Esophagus muscularis mucosa (tissue), 4 donors: ENCODE measurements around the gene CASP14. TPM values are rescaled to one million over a fixed set of nuclear protein-coding genes. Genes with fewer than 3 reads are reported as not detected.

Source experiments
- DNase-seq: peaks from one replicate; pipeline ENCODE4 v3.0.0-alpha.2; 2017; ENCODE audit errors: extremely low spot score
- H3K27ac ChIP-seq, 4 donors: fragments of 200-600 bp; sonication (generic); replicated peaks in 1 of 4; 1 replicate in 3 of 4; 2 replicates in 1 of 4; pipeline ENCODE4 v1.5.1; 2016 to 2019; ENCODE audit warnings: mild to moderate bottlenecking in 1 of 4
- H3K27me3 ChIP-seq, 4 donors: fragments of 200-600 bp; sonication (generic); one replicate each; pipeline versions ENCODE4 v1.5.1 to v1.6.0; 2016 to 2019
- H3K36me3 ChIP-seq, 4 donors: fragments of 200-600 bp; sonication (generic); one replicate each; pipeline ENCODE4 v1.5.1; 2016 to 2019
- H3K4me1 ChIP-seq, 4 donors: fragments of 200-600 bp; sonication (generic); one replicate each; pipeline ENCODE4 v1.5.1; 2016 to 2019
- H3K4me3 ChIP-seq, 4 donors: fragments of 200-600 bp; sonication (generic); 1 replicate in 2 of 4; 2 replicates in 2 of 4; pipeline ENCODE4 v1.5.1; 2016 to 2019; ENCODE audit warnings: mild to moderate bottlenecking in 4 of 4, moderate library complexity in 1 of 4
- H3K9me3 ChIP-seq, 4 donors: fragments of 200-600 bp; sonication (generic); 1 replicate in 3 of 4; 2 replicates in 1 of 4; pipeline ENCODE4 v1.5.1; 2016 to 2019
- CTCF ChIP-seq, 3 experiments: fragments of 200-600 bp in 2 of 3; fragments of 450-650 bp in 1 of 3; sonication (generic) in 2 of 3; IDR thresholded peaks; one replicate each; pipeline ENCODE4 v1.5.1; 2017 to 2019; ENCODE audit warnings: antibody characterized with exemption in 3 of 3, mild to moderate bottlenecking in 2 of 3, moderate library complexity in 1 of 3
- EP300 ChIP-seq: sonication (generic); formaldehyde crosslinking; IDR thresholded peaks from one replicate; pipeline ENCODE4 v1.6.1; 2017; ENCODE audit warnings: antibody characterized with exemption
- POLR2A ChIP-seq: fragments of 450-650 bp; IDR thresholded peaks from one replicate; pipeline ENCODE4 v1.6.1; 2017; ENCODE audit warnings: antibody characterized with exemption, moderate library complexity, mild to moderate bottlenecking, low read depth
- POLR2AphosphoS5 ChIP-seq, 2 donors: sonication (generic); formaldehyde crosslinking; IDR thresholded peaks; one replicate each; pipeline ENCODE4 v1.6.1; 2017; ENCODE audit warnings: antibody characterized with exemption in 2 of 2
- WGBS: methylation state at CpG from one replicate; pipeline ENCODE4 v1.1.5; 2018; 5-methylcytosine and 5-hydroxymethylcytosine counted together
- intact Hi-C: fragments of 100-400 bp; cut with DNase I; formaldehyde crosslinking; loops from one replicate; pipeline ENCODE4 v1.15.1; 2023
- total RNA-seq, 4 donors: library from RNA; depleted of rRNA; stranded (reverse); fragments of >200 nt; gene quantifications; one replicate each; pipeline versions ENCODE4 v1.1.0 to v1.2.1, GENCODE V29; 2016

CASP14 gene, protein sequence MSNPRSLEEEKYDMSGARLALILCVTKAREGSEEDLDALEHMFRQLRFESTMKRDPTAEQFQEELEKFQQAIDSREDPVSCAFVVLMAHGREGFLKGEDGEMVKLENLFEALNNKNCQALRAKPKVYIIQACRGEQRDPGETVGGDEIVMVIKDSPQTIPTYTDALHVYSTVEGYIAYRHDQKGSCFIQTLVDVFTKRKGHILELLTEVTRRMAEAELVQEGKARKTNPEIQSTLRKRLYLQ
- not detected for total RNA-seq

DNA sequence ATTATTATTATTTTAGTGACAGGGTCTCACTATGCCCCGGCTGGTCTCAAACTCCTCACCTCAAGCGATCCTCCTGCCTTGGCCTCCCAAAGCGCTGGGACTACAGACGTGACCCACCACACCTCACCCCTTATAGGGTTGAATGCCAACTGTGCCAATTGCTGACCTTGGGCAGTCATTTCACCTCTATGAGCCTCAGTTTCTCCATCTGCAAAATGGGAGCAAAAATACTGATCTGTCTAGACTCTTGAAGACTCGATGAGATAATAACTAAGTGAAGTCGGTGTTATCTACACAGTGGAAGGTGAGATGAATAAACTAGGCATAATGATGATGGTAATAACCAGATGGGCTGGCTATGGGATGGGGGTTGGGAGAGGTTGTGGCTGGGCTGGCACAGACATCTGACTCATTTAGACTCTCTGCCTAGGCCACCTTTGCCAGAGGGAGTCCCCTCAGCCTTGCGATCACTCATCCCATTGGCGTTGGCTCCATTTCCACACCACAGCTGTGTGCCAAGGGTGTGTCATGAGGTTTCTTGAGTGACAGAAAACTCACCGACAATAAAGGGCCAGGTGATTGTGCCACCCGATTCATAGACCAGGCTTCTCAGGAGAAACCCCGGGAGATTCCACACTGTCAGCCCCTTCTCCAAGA is at the start of gene CASP14:
CASP14 (plus strand) TSS at position 596 of the 657 bp plus-strand sequence. CDS start 2,772 bp downstream, outside the sequence.
- 91% methylated on average over 11 of the region's 11 CpGs for WGBS
- Histone ChIP-seq H3K27ac (no peak within 1 kb of the TSS), H3K4me1 (no peaks in the 10 kb centered on the region), H3K4me3 (no peak within 1 kb of the TSS), H3K9me3 (peaks cover 0 to 4% (median 0%) of the 10 kb centered on the region in 4 donors), H3K27me3 (peaks cover 0 to 47% (median 0%) of the 10 kb centered on the region in 4 donors), H3K36me3 (no peaks in the 10 kb centered on the region)
- intact Hi-C loops: no loop called here
- no peak for TF ChIP-seq POLR2AphosphoS5 (IDR thresholded peaks at IDR 0.05)
- no peak for TF ChIP-seq CTCF (IDR thresholded peaks at IDR 0.05)
- no peak for TF ChIP-seq EP300
- TF ChIP-seq POLR2A: no peak
- no peak for DNase-seq

- Histone ChIP-seq H3K27ac (no peak overlapping the region), H3K27me3 (peaks cover 0 to 65% (median 8%) of the 10 kb centered on the region in 4 donors), H3K4me3 (no peak overlapping the region), H3K4me1 (peaks cover 0 to 6% (median 0%) of the 10 kb centered on the region in 4 donors), H3K36me3 (no peaks in the 10 kb centered on the region), H3K9me3 (no peaks in the 10 kb centered on the region)
- DNase-seq: no peak
- no peak for TF ChIP-seq POLR2AphosphoS5 (IDR thresholded peaks at IDR 0.05)
- TF ChIP-seq EP300: no peak
- no peak for TF ChIP-seq POLR2A
- TF ChIP-seq CTCF (IDR thresholded peaks at IDR 0.05): no peak
- intact Hi-C loops: no loop called here
Observed at GRCh38 chr19:15008308-15008707, 41.0 kb upstream of the CASP14 start.

DNA sequence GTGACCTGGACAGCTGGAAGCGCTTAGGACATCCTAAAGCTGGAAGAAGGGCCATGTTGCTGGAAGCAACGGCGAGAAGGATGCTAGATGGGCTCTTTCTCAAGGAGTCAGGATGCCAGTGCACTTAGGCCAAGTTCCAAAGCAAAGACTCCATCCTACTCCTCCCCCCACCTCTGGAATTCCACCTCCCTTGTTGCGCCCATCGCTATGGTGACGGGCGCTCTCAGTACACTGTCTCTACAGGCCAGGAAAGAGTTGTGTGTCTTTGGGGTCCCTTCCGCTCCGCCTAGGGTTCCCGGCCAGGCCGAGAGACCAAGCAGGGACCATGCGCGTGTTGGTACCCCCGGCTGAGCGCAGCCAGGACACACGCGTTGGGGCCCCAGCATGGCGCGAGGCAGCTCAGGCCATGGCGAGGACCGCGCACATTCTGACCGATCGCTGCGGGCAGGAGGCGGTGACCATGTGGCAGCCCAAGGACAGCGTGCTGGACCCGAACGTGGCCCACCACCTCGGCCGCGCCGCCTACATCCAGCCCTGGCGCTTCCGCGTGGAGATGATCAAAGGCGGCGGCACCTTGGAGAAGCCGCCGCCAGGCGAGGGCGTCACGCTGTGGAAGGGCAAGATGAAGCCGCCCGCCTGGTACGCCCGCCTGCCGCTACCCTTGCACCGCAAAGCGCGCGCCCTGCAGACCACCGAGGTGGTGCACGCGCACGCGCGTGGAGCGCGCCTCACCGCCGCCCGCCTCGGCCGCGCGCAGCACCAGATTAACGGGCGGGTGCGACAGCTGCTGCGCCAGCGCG is 38.6 kb upstream of the CASP14 start:
- H3K4me3 ChIP-seq: no peak overlapping the region
- H3K36me3 ChIP-seq: no peaks in the 10 kb centered on the region
- DNase-seq: no peak
- H3K9me3 ChIP-seq: no peaks in the 10 kb centered on the region
- 8% methylated on average over 27 of the region's 73 CpGs for WGBS
- intact Hi-C loops: no loop called here
- TF ChIP-seq EP300: no peak
- TF ChIP-seq POLR2AphosphoS5 (IDR thresholded peaks at IDR 0.05): no peak
- no peak for TF ChIP-seq POLR2A
- TF ChIP-seq CTCF (IDR thresholded peaks at IDR 0.05): no peak
- peaks cover 0 to 6% (median 0%) of the 10 kb centered on the region in 4 donors for H3K4me1 ChIP-seq
- no peak overlapping the region for H3K27ac ChIP-seq
- H3K27me3 ChIP-seq: peaks cover 0 to 83% (median 8%) of the 10 kb centered on the region in 4 donors

DNA sequence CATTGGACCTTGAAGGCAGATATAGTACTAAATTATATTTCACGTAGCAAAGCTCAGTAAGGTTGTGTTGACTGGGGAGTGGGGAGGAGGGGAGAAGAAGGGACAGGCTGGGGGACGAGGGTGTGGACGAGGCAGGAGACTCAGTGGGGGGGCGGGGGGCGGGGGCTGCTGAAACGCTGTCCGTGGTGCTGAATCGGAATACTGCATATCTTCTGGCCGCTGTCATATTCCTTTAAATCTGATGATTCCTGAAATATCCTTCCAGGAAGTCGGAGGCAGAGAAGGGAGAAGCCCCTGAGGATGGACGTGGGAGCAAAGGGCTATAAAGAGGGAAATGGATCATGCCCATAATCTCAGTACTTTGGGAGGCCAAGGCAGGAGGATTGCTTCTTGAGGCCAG is 34.7 kb upstream of the CASP14 start:
- H3K27me3 ChIP-seq: peaks cover 0 to 85% (median 8%) of the 10 kb centered on the region in 4 donors
- no peak overlapping the region for H3K4me3 ChIP-seq
- no peak overlapping the region for H3K27ac ChIP-seq
- H3K9me3 ChIP-seq: no peaks in the 10 kb centered on the region
- 10% methylated on average over 11 of the region's 11 CpGs for WGBS
- DNase-seq: no peak
- H3K4me1 ChIP-seq: peaks cover 0 to 6% (median 0%) of the 10 kb centered on the region in 4 donors
- intact Hi-C loops: no loop called here
- TF ChIP-seq POLR2AphosphoS5 (IDR thresholded peaks at IDR 0.05): no peak
- no peak for TF ChIP-seq EP300
- TF ChIP-seq POLR2A: no peak
- TF ChIP-seq CTCF (IDR thresholded peaks at IDR 0.05): no peak
- no peaks in the 10 kb centered on the region for H3K36me3 ChIP-seq
